ENCODE results near the gene ARHGEF18. TPM values are rescaled to one million over a fixed set of nuclear protein-coding genes. Genes with fewer than 3 reads are reported as not detected.

The ARHGEF18 gene
- polyA plus RNA-seq, 1 donor from 2014 or later, result 22.7 TPM

- Histone ChIP-seq H3K9ac (ENCODE audit: low read length) (no peak overlapping the region), H3K4me3 (ENCODE audit: low read length) (no peak overlapping the region), H4K20me1 (ENCODE audit: insufficient read depth) (no peaks in the 10 kb centered on the region), H3K27ac (ENCODE audit: low read length) (no peak overlapping the region), H3K79me2 (replicated peaks; ENCODE audit: insufficient read depth, low read length) (no peaks in the 10 kb centered on the region), H3K27me3 (ENCODE audit: insufficient read depth, low read depth, low read length) (no peaks in the 10 kb centered on the region), H3K36me3 (ENCODE audit: insufficient read depth, low read length) (no peaks in the 10 kb centered on the region), H3K9me3 (ENCODE audit: low read length) (peaks cover 3% of the 10 kb centered on the region), H3K4me2 (ENCODE audit: low read length) (no peak overlapping the region), H3F3A (ENCODE audit: insufficient read depth, low read length, poor library complexity, severe bottlenecking) (no peaks in the 10 kb centered on the region), H3K9me2 (ENCODE audit: insufficient read depth, low read length) (no peaks in the 10 kb centered on the region), H2AFZ (ENCODE audit: low read depth, low read length) (no peak overlapping the region)
- TF ChIP-seq EZH2 (IDR thresholded peaks at IDR 0.05; ENCODE audit: borderline replicate concordance, insufficient read depth, low read length, poor library complexity, severe bottlenecking) (no peak), TAF1 (IDR thresholded peaks at IDR 0.05; ENCODE audit: low read depth) (no peak)
These were observed 474 bp downstream of the ARHGEF18 start for GRCh38 chr19:7349231-7349591.

- H4K20me1 ChIP-seq (ENCODE audit: insufficient read depth), result no peaks in the 10 kb centered on the region
- no peaks in the 10 kb centered on the region for H3K79me2 ChIP-seq (replicated peaks; ENCODE audit: insufficient read depth, low read length)
- H3K9me2 ChIP-seq (ENCODE audit: insufficient read depth, low read length), result no peaks in the 10 kb centered on the region
- H3K4me2 ChIP-seq (ENCODE audit: low read length), result no peak overlapping the region
- H2AFZ ChIP-seq (ENCODE audit: low read depth, low read length), result no peak overlapping the region
- H3K4me3 ChIP-seq (ENCODE audit: low read length), result no peak overlapping the region
- no peaks in the 10 kb centered on the region for H3K36me3 ChIP-seq (ENCODE audit: insufficient read depth, low read length)
- peaks cover 3% of the 10 kb centered on the region for H3K9me3 ChIP-seq (ENCODE audit: low read length)
- no peak overlapping the region for H3K9ac ChIP-seq (ENCODE audit: low read length)
- H3F3A ChIP-seq (ENCODE audit: insufficient read depth, low read length, poor library complexity, severe bottlenecking), result no peaks in the 10 kb centered on the region
- TF ChIP-seq RAD21 (conservative IDR thresholded peaks at IDR 0.05) (no peak), TAF1 (IDR thresholded peaks at IDR 0.05; ENCODE audit: low read depth) (no peak), REST (IDR thresholded peaks at IDR 0.05; ENCODE audit: borderline replicate concordance) (no peak), MXI1 (conservative IDR thresholded peaks at IDR 0.05; ENCODE audit: poor library complexity, severe bottlenecking) (no peak)
- no peak overlapping the region for H3K27ac ChIP-seq (ENCODE audit: low read length)
- no peaks in the 10 kb centered on the region for H3K27me3 ChIP-seq (ENCODE audit: insufficient read depth, low read depth, low read length)
These were observed 1.4 kb downstream of the ARHGEF18 start for GRCh38 chr19:7349961-7350711.

- H3K9ac ChIP-seq (ENCODE audit: low read length), result no peak overlapping the region
- no peak overlapping the region for H3K27ac ChIP-seq (ENCODE audit: low read length)
- peaks cover 3% of the 10 kb centered on the region for H3K9me3 ChIP-seq (ENCODE audit: low read length)
- H3K4me2 ChIP-seq (ENCODE audit: low read length), result no peak overlapping the region
- no peaks in the 10 kb centered on the region for H3K79me2 ChIP-seq (replicated peaks; ENCODE audit: insufficient read depth, low read length)
- no peaks in the 10 kb centered on the region for H4K20me1 ChIP-seq (ENCODE audit: insufficient read depth)
- no peak overlapping the region for H2AFZ ChIP-seq (ENCODE audit: low read depth, low read length)
- H3K36me3 ChIP-seq (ENCODE audit: insufficient read depth, low read length), result no peaks in the 10 kb centered on the region
- no peaks in the 10 kb centered on the region for H3F3A ChIP-seq (ENCODE audit: insufficient read depth, low read length, poor library complexity, severe bottlenecking)
- TF ChIP-seq REST (IDR thresholded peaks at IDR 0.05; ENCODE audit: borderline replicate concordance) (no peak), SMC3 (conservative IDR thresholded peaks at IDR 0.05; ENCODE audit: poor library complexity) (no peak), RAD21 (conservative IDR thresholded peaks at IDR 0.05) (no peak), EZH2 (IDR thresholded peaks at IDR 0.05; ENCODE audit: borderline replicate concordance, insufficient read depth, low read length, poor library complexity, severe bottlenecking) (no peak), CTCF (IDR thresholded peaks at IDR 0.05; ENCODE audit: poor library complexity, severe bottlenecking) (no peak), TAF1 (IDR thresholded peaks at IDR 0.05; ENCODE audit: low read depth) (no peak), MXI1 (conservative IDR thresholded peaks at IDR 0.05; ENCODE audit: poor library complexity, severe bottlenecking) (no peak), POLR2AphosphoS5 (IDR thresholded peaks at IDR 0.05) (no peak), EP300 (conservative IDR thresholded peaks at IDR 0.05; ENCODE audit: poor library complexity, severe bottlenecking) (no peak)
- no peaks in the 10 kb centered on the region for H3K27me3 ChIP-seq (ENCODE audit: insufficient read depth, low read depth, low read length)
- H3K9me2 ChIP-seq (ENCODE audit: insufficient read depth, low read length), result no peaks in the 10 kb centered on the region
- H3K4me3 ChIP-seq (ENCODE audit: low read length), result no peak overlapping the region
These were observed 3.1 kb downstream of the ARHGEF18 start for GRCh38 chr19:7351861-7352260.
